ENCODE results near the gene RBM7.

The RBM7 gene

GRCh38 chr11:114358716-114359115, 41.8 kb upstream of the RBM7 start:
- no peak overlapping the region for H3K4me3 ChIP-seq (ENCODE audit: low read length, poor library complexity, severe bottlenecking)
- H4K20me1 ChIP-seq (ENCODE audit: insufficient read depth, low read length, poor library complexity, severe bottlenecking): no peaks in the 10 kb centered on the region
- H3F3A ChIP-seq (ENCODE audit: low read depth): no peaks in the 10 kb centered on the region
- H3K4me1 ChIP-seq (ENCODE audit: insufficient read depth, low read length, poor library complexity, severe bottlenecking): no peaks in the 10 kb centered on the region
- H3K9me2 ChIP-seq (replicated peaks; ENCODE audit: low read depth, low read length): no peaks in the 10 kb centered on the region
- H3K36me3 ChIP-seq (ENCODE audit: insufficient read depth, low read length): no peaks in the 10 kb centered on the region
- TF ChIP-seq EZH2phosphoT487 (IDR thresholded peaks at IDR 0.05; ENCODE audit: borderline replicate concordance): no peak
- TF ChIP-seq, protein P1, sequence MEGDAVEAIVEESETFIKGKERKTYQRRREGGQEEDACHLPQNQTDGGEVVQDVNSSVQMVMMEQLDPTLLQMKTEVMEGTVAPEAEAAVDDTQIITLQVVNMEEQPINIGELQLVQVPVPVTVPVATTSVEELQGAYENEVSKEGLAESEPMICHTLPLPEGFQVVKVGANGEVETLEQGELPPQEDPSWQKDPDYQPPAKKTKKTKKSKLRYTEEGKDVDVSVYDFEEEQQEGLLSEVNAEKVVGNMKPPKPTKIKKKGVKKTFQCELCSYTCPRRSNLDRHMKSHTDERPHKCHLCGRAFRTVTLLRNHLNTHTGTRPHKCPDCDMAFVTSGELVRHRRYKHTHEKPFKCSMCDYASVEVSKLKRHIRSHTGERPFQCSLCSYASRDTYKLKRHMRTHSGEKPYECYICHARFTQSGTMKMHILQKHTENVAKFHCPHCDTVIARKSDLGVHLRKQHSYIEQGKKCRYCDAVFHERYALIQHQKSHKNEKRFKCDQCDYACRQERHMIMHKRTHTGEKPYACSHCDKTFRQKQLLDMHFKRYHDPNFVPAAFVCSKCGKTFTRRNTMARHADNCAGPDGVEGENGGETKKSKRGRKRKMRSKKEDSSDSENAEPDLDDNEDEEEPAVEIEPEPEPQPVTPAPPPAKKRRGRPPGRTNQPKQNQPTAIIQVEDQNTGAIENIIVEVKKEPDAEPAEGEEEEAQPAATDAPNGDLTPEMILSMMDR (conservative IDR thresholded peaks at IDR 0.05; ENCODE audit: low read length): no peak
- no peaks in the 10 kb centered on the region for H3K9me3 ChIP-seq (ENCODE audit: insufficient read depth, low read depth, low read length)
- no peak overlapping the region for H3K4me2 ChIP-seq (ENCODE audit: low read depth, low read length, poor library complexity, severe bottlenecking)
- H3K9ac ChIP-seq (ENCODE audit: low read depth, low read length, poor library complexity, severe bottlenecking): no peak overlapping the region
- no peaks in the 10 kb centered on the region for H3K79me2 ChIP-seq (ENCODE audit: insufficient read depth, low read length)
- H3K27me3 ChIP-seq (ENCODE audit: insufficient read depth, low read length, poor library complexity, severe bottlenecking): peaks cover 3% of the 10 kb centered on the region
- no peak overlapping the region for H2AFZ ChIP-seq (ENCODE audit: low read length)

- TF ChIP-seq, protein P1 (conservative IDR thresholded peaks at IDR 0.05; ENCODE audit: low read length): no peak
- no peak for TF ChIP-seq EZH2phosphoT487 (IDR thresholded peaks at IDR 0.05; ENCODE audit: borderline replicate concordance)
- no peaks in the 10 kb centered on the region for H3K79me2 ChIP-seq (ENCODE audit: insufficient read depth, low read length)
- no peaks in the 10 kb centered on the region for H3F3A ChIP-seq (ENCODE audit: low read depth)
- no peaks in the 10 kb centered on the region for H3K9me2 ChIP-seq (replicated peaks; ENCODE audit: low read depth, low read length)
- H3K4me1 ChIP-seq (ENCODE audit: insufficient read depth, low read length, poor library complexity, severe bottlenecking): no peaks in the 10 kb centered on the region
- H3K4me3 ChIP-seq (ENCODE audit: low read length, poor library complexity, severe bottlenecking): no peak overlapping the region
- peaks cover 7% of the 10 kb centered on the region for H3K27me3 ChIP-seq (ENCODE audit: insufficient read depth, low read length, poor library complexity, severe bottlenecking)
- H3K9ac ChIP-seq (ENCODE audit: low read depth, low read length, poor library complexity, severe bottlenecking): no peak overlapping the region
- H3K4me2 ChIP-seq (ENCODE audit: low read depth, low read length, poor library complexity, severe bottlenecking): no peak overlapping the region
- H4K20me1 ChIP-seq (ENCODE audit: insufficient read depth, low read length, poor library complexity, severe bottlenecking): no peaks in the 10 kb centered on the region
- no peaks in the 10 kb centered on the region for H3K36me3 ChIP-seq (ENCODE audit: insufficient read depth, low read length)
- no peak overlapping the region for H2AFZ ChIP-seq (ENCODE audit: low read length)
- no peaks in the 10 kb centered on the region for H3K9me3 ChIP-seq (ENCODE audit: insufficient read depth, low read depth, low read length)
Observed at GRCh38 chr11:114359342-114359741, 41.1 kb upstream of the RBM7 start.

GRCh38 chr11:114362326-114362725, 38.1 kb upstream of the RBM7 start:
- Histone ChIP-seq H3K4me3 (ENCODE audit: low read length, poor library complexity, severe bottlenecking) (no peak overlapping the region), H3K4me1 (ENCODE audit: insufficient read depth, low read length, poor library complexity, severe bottlenecking) (no peaks in the 10 kb centered on the region), H3K27me3 (ENCODE audit: insufficient read depth, low read length, poor library complexity, severe bottlenecking) (peaks cover 7% of the 10 kb centered on the region), H3K79me2 (ENCODE audit: insufficient read depth, low read length) (no peaks in the 10 kb centered on the region), H3K9ac (ENCODE audit: low read depth, low read length, poor library complexity, severe bottlenecking) (no peak overlapping the region), H3K9me2 (replicated peaks; ENCODE audit: low read depth, low read length) (no peaks in the 10 kb centered on the region), H4K20me1 (ENCODE audit: insufficient read depth, low read length, poor library complexity, severe bottlenecking) (no peaks in the 10 kb centered on the region), H3K4me2 (ENCODE audit: low read depth, low read length, poor library complexity, severe bottlenecking) (no peak overlapping the region), H3F3A (ENCODE audit: low read depth) (no peaks in the 10 kb centered on the region), H3K9me3 (ENCODE audit: insufficient read depth, low read depth, low read length) (no peaks in the 10 kb centered on the region), H2AFZ (ENCODE audit: low read length) (no peak overlapping the region), H3K36me3 (ENCODE audit: insufficient read depth, low read length) (no peaks in the 10 kb centered on the region)
- TF ChIP-seq, protein P1 (conservative IDR thresholded peaks at IDR 0.05; ENCODE audit: low read length): no peak
- TF ChIP-seq EZH2phosphoT487 (IDR thresholded peaks at IDR 0.05; ENCODE audit: borderline replicate concordance): no peak

Data from Loucy (cell line).